ENCODE data around the gene SLC7A10.
"Not testable (repeated sequence)": the region's sequence is repeated elsewhere in the genome, so short reads cannot be mapped to it uniquely, and the experiment has no call there.

The SLC7A10 gene

GRCh38 chr19:33236696-33237390 lies 11.2 kb upstream of the SLC7A10 start:
- DNase-seq = no peak

DNA sequence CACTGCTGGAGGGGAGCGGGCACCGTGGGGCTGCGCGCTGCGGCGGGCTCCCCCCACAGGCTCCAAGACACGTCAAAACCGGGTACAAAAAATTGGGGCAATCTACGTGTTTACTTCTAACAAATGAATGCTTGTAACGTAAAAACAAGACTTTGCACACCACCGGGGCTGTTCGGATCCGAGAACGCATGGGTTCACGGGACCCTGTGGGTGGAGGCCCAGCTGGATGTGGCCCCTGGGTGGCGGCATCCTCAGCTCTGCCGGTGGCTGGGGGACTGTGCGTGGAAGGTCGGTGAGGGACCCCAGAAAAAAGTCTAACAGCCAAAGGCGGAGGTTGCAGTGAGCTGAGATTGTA lies 10.3 kb upstream of the SLC7A10 start:
- DNase-seq = peak; percentile 20

GRCh38 chr19:33235269-33235995 lies 9.8 kb upstream of the SLC7A10 start:
- peak; percentile 87 for DNase-seq

- DNase-seq = no peak
Measured at GRCh38 chr19:33234736-33235135, 9.1 kb upstream of the SLC7A10 start.

DNA sequence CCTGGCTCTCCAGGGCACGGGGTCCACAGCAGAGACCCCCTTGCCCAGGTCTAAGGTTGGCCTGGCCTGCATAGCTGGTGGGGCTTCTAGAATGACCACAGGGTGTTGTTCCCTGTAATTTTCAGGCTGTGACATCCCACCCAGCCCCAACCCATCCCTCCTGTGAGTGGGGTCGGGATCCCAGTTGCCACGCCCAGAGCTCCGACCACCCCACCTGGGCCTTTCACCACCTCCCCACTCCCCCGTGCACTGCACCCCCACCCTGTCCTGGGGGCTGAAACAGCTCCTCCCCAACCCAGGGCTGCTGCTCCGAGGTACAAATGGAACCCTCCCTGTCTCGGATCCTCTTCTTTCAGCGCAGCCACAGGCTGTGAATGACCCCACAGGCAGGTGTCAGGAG lies 8.4 kb upstream of the SLC7A10 start:
- no peak for DNase-seq

GRCh38 chr19:33233056-33233873 lies 7.6 kb upstream of the SLC7A10 start:
- no peak for DNase-seq

GRCh38 chr19:33232656-33233055 lies 7.0 kb upstream of the SLC7A10 start:
- no peak for DNase-seq

DNA sequence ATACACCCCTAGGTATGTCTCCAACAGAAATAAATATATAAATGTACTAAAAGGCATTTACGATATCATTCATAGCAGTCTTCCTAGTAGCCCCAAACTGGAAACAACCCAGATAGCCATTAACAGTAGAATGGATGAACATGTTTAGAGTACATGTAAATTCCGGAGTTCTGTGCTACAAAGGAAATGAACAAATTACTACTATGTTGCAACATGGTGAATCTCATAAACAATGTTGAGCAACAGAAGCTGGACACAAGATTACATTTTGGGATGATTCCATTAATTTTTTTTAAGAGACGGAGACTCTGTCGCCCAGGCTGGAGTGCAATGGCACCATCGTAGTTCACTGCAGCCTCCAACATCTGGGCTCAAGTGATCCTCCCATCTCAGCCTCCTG lies 5.9 kb upstream of the SLC7A10 start:
- DNase-seq = no peak

GRCh38 chr19:33229962-33230361 lies 4.3 kb upstream of the SLC7A10 start:
- no peak for DNase-seq

DNA sequence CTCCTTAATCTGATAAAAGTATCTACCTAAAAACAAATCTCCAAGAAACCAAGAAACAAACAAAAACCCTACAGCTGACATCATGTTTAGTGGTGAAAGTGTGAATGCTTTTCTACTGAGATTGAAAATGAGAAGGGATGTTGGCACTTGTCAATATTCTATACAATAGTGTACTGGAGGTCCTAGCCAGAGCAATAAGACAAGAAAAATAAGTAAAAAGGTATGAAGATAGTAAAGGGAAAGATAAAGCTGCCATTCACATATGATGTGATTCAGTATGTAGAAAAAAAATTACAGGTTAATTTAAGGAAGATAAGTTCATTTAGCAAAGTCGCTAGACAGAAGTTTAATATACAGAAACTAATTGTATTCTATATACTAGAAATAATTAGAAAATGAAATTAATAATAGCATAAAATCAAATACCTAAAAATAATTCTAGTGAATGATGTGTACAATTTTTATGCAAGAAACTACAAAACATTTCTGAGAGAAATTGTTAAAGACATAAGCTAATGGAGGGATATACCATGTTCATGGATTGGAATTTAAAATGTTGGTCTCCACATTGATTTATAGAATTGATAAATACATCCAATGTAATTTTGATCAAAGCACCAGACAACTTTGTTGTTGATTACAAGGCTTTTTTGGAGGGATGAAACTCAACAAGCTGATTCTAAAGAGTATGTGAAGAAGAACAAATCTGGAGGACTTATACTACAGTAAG lies 2.4 kb upstream of the SLC7A10 start:
- DNase-seq = no peak

DNA sequence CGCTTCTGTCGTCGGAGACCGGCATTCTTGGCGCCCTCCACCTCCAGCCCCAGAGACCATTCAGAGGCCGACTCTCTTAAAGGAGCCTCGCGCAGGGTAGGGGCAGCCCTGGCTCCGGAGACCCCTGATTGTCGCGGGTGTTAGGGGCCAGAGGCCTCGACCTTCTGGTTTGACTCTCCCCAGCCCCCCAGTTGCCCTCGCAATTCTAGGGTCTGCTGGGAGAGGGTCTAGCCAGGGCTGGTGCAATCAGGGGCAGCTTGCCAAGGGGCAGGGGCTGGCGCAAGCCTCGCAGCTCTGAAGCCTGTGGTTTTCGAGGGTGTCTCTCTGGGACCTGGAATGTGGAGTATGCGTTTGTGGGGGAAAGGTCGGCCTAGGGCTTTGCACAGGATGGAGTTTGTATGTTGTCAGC lies 1.6 kb upstream of the SLC7A10 start:
- no peak for DNase-seq

- DNase-seq = no peak
Measured at GRCh38 chr19:33226550-33227241, 1.0 kb upstream of the SLC7A10 start.

DNA sequence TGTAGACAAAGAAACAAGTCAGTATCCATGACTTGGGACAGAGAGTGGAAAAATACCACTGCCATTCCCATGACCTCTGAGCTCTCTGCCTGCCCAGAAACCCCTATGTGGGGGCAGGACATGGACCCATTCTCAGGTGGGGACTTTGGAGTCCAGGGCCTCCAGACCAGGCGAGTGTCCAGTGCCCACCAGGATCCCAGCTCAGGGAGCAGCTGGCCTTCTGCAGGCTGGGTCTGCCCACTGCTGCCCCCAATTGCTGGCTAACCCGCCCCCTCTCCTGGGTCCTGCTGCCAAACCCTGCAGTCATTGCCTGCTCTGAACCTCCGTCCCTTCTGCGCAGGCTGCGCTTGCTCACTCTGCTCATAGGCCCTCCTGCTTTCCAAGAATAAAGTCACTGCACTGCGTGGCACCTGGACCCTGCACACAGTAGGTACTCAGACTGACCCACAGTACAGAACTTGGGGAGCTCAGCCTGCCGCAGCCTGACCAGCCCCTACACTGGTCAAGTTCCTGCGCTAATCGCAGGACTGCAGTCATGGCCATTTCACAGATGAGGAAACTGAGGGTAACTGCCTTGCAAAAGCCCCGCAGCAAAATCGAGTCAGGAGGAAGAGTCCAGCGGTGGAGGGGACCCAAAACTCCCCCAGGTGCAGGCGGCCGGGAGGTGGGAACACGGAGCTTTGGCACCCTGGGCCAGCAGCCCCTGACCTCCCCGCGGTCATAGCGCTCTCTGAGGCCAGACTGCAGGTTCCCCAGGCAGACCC lies 774 bp downstream of the SLC7A10 start:
- no peak for DNase-seq

- DNase-seq = not testable (repeated sequence)
Measured at GRCh38 chr19:33222255-33222654, 3.4 kb downstream of the SLC7A10 start.

DNA sequence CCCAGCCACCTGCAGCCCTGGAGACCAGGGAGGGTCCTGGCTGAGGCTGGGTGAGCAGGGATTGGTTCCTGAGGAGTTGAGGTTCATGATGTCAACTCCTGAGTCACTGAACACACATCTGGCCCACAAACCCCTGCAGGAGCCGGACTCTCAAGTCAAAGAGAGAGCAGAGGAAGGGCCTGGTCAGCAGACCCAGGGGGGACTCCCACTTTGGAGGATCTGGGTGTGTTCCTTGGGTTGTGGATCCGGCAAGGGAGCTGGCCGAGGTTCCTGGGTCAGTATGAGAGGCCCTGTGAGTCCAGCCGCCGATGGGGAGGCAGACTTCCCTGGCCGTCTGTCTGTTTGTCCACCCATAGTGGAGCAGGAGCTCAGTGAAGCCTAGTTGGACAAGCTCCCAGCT lies 4.0 kb downstream of the SLC7A10 start:
- DNase-seq = no peak

- no peak for DNase-seq
Measured at GRCh38 chr19:33220735-33221134, 4.9 kb downstream of the SLC7A10 start.

GRCh38 chr19:33220115-33220514 lies 5.5 kb downstream of the SLC7A10 start:
- DNase-seq = no peak

GRCh38 chr19:33219261-33219815 lies 6.3 kb downstream of the SLC7A10 start:
- DNase-seq = no peak

DNA sequence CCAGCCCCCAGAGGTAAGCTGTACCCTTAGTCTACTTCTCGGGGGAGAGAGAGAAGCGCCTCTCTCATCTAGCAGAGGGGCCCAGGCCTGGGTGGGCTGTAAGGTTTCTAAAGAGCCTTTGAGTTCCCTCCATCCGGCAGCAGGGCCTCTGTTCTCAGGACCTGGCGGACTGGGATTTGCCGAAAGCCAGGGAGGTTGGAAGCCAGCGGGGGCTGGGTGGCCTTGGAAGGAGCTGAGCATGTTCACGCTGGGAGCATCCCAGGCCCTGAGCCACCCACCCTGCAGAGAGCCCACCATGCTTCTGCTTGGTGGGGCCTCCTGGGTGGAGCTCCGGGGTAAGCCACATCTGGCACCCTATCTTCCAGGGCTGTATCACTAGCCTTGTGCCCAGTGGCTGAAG lies 7.8 kb downstream of the SLC7A10 start:
- DNase-seq = no peak

DNA sequence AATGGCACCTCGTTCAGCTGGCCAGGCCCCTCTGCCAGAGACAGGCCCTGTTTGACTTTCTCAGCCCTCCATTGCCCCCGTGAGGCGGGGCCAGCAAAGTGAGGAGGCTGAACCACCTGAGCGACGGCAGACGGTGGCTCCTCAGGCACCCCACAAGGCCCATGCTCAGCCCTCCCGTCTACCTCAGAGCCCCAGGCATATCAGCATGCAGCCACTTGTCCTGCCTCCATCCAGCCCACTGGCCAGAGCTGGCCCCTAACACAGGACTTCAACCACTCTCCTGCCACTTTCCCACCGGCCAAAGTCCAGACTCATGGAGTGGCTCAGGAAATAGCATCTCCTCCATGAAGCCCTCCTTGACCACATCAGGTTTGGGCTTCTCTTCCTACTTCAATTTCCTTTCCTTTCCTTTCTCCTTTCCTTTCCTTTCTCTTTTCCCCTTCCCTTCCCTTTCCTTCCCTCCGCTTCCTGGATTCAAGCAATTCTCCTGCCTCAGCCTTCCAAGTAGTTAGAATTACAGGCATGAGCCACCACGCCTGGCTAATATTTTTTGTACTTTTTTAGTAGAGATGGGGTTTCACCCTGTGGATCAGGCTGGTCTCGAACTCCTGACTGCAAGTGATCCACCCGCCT lies 9.3 kb downstream of the SLC7A10 start:
- no peak for DNase-seq

All from activated CD4-positive, alpha-beta T cell treated with anti-CD3 and anti-CD28 coated beads, Interleukin-10, Interleukin-2, amounts not matched to agents 100 ng/mL and 50 ng/mL, durations not matched to agents 16 hours and 8 hours (primary cell).